CD14-positive monocyte (primary cell): ENCODE measurements around the gene CTCFL. TPM values are rescaled to one million over a fixed set of nuclear protein-coding genes. Genes with fewer than 3 reads are reported as not detected.

Experiments used
- DNase-seq, 3 donors: peaks; one replicate each; pipeline ENCODE4 v3.0.0-alpha.2; 2011 to 2022
- H2AFZ ChIP-seq: 2 replicates; pipeline ENCODE4 v1.6.0; 2012; ENCODE audit warnings: mild to moderate bottlenecking, low read depth, low read length, inconsistent platforms; ENCODE audit not compliant: insufficient read depth, poor library complexity, severe bottlenecking
- H3K27ac ChIP-seq, 2 donors: 1 replicate in 1 of 2; 2 replicates in 1 of 2; pipeline ENCODE4 v1.5.1; 2012 to 2013; ENCODE audit warnings: low read length in 2 of 2, control low read depth in 1 of 2, inconsistent platforms in 1 of 2, low read depth in 1 of 2, mild to moderate bottlenecking in 1 of 2
- H3K27me3 ChIP-seq, 2 donors: one replicate each; pipeline versions ENCODE4 v1.6.0 to v1.6.1; 2011 to 2013; ENCODE audit warnings: low read length in 2 of 2; ENCODE audit not compliant: control insufficient read depth in 2 of 2, insufficient read depth in 2 of 2
- H3K36me3 ChIP-seq, 2 donors: replicated peaks in 1 of 2; 1 replicate in 1 of 2; 2 replicates in 1 of 2; pipeline versions ENCODE4 v1.5.1 to v1.6.1; 2012 to 2013; ENCODE audit warnings: low read length in 2 of 2, control low read depth in 1 of 2, inconsistent platforms in 1 of 2, mild to moderate bottlenecking in 1 of 2; ENCODE audit not compliant: insufficient read depth in 2 of 2, control insufficient read depth in 1 of 2
- H3K4me1 ChIP-seq, 2 donors: 1 replicate in 1 of 2; 2 replicates in 1 of 2; pipeline versions ENCODE4 v1.5.1 to v1.6.1; 2012 to 2013; ENCODE audit warnings: low read length in 2 of 2, control low read depth in 1 of 2, inconsistent platforms in 1 of 2, mild to moderate bottlenecking in 1 of 2, moderate library complexity in 1 of 2; ENCODE audit not compliant: insufficient read depth in 2 of 2, control insufficient read depth in 1 of 2
- H3K4me2 ChIP-seq: replicated peaks from 2 replicates; pipeline ENCODE3; 2012; ENCODE audit warnings: low read length, moderate library complexity, mild to moderate bottlenecking; ENCODE audit not compliant: poor library complexity, severe bottlenecking; ENCODE audit errors: extremely low read depth
- H3K4me3 ChIP-seq, 3 experiments: fragments of 200-600 bp in 1 of 3; sonication (generic) in 1 of 3; replicated peaks in 1 of 3; 1 replicate in 2 of 3; 2 replicates in 1 of 3; pipeline ENCODE4 v1.5.1; 2011 to 2013; ENCODE audit warnings: low read length in 3 of 3, mild to moderate bottlenecking in 3 of 3, control low read depth in 2 of 3, low read depth in 2 of 3, inconsistent platforms in 1 of 3, moderate library complexity in 1 of 3
- H3K79me2 ChIP-seq: 2 replicates; pipeline ENCODE4 v1.6.0; 2012; ENCODE audit warnings: mild to moderate bottlenecking, control low read depth, inconsistent platforms, low read length, moderate library complexity; ENCODE audit not compliant: insufficient read depth
- H3K9ac ChIP-seq: 2 replicates; pipeline ENCODE4 v1.6.0; 2017; ENCODE audit warnings: low read length, mild to moderate bottlenecking; ENCODE audit not compliant: insufficient read depth, poor library complexity, severe bottlenecking
- H3K9me3 ChIP-seq, 2 donors: replicated peaks in 1 of 2; 1 replicate in 1 of 2; 2 replicates in 1 of 2; pipeline versions ENCODE4 v1.5.1 to v1.6.1; 2012 to 2013; ENCODE audit warnings: low read length in 2 of 2, control low read depth in 1 of 2; ENCODE audit not compliant: control insufficient read depth in 1 of 2, insufficient read depth in 1 of 2
- H4K20me1 ChIP-seq: 2 replicates; pipeline ENCODE4 v1.6.0; 2012; ENCODE audit warnings: mild to moderate bottlenecking, low read length, control low read depth, moderate library complexity; ENCODE audit not compliant: insufficient read depth
- H3K27ac Mint-ChIP-seq, 7 donors: one replicate each; pipeline ENCODE4 v1.8.0; 2020; ENCODE audit warnings: mild to moderate bottlenecking in 7 of 7, mixed read lengths in 7 of 7, moderate library complexity in 6 of 7, inconsistent platforms in 2 of 7
- H3K27me3 Mint-ChIP-seq, 3 donors: one replicate each; pipeline ENCODE4 v1.8.0; 2021 to 2022; ENCODE audit warnings: low read depth in 3 of 3, mild to moderate bottlenecking in 3 of 3, mixed read lengths in 3 of 3, moderate library complexity in 3 of 3, inconsistent platforms in 1 of 3
- H3K36me3 Mint-ChIP-seq, 2 donors: one replicate each; pipeline ENCODE4 v1.8.0; 2020; ENCODE audit warnings: mixed read lengths in 2 of 2, inconsistent platforms in 1 of 2, mild to moderate bottlenecking in 1 of 2
- H3K4me1 Mint-ChIP-seq: one replicate; pipeline ENCODE4 v1.8.0; 2020; ENCODE audit warnings: mild to moderate bottlenecking, mixed read lengths
- H3K4me3 Mint-ChIP-seq, 2 donors: one replicate each; pipeline ENCODE4 v1.8.0; 2020; ENCODE audit warnings: mild to moderate bottlenecking in 2 of 2, mixed read lengths in 2 of 2, moderate library complexity in 1 of 2
- H3K9me3 Mint-ChIP-seq, 7 donors: one replicate each; pipeline ENCODE4 v1.8.0; 2020 to 2022; ENCODE audit warnings: mixed read lengths in 7 of 7, mild to moderate bottlenecking in 6 of 7, moderate library complexity in 6 of 7, inconsistent platforms in 2 of 7
- WGBS: methylation state at CpG from one replicate; pipeline ENCODE4 v1.1.5; 2013; ENCODE audit warnings: missing lambda C conversion rate; ENCODE audit not compliant: insufficient coverage; 5-methylcytosine and 5-hydroxymethylcytosine counted together
- intact Hi-C, 2 donors: fragments of 100-400 bp; cut with micrococcal nuclease; formaldehyde crosslinking; loops; one replicate each; pipeline versions ENCODE4 v1.15.0 to v1.15.1; 2023
- polyA plus RNA-seq, 3 donors: library from polyadenylated mRNA; depleted of rRNA in 1 of 3; unstranded in 2 of 3; stranded (reverse) in 1 of 3; fragments of 300-500 nt in 2 of 3; fragments of >200 nt in 1 of 3; fragmentation: Illumina TruSeq in 2 of 3; gene quantifications; 1 replicate in 2 of 3; 2 replicates in 1 of 3; pipeline ENCODE4 v1.2.3, GENCODE V29; 2012 to 2021
- TF ChIP-seq, protein P1 (sequence below): fragments of 200-600 bp; IDR thresholded peaks from one replicate; pipeline ENCODE4 v1.8.0; 2022; ENCODE audit warnings: antibody characterized with exemption, mild to moderate bottlenecking

The CTCFL gene
- polyA plus RNA-seq, 3 donors = not detected

DNA sequence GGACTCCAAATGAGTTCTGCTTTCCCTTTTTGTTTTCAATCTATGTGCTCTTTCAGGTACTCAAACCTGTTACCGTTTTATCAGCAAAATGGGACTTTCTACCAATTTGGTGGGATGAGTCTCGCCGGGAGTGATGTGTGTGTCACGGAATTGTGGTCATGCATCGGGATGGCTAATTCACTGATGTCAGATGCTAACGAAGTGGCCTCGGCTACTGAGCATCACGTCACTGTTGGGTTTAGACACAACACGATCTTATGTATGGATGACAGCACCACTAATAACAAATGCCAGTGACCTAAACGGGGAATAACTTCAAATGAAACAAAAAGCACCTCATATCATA, 34.3 kb upstream of the CTCFL start:
- Histone ChIP-seq H3K79me2 (no peaks in the 10 kb centered on the region), H3K36me3 (no peaks in the 10 kb centered on the region), H3K9me3 (no peaks in the 10 kb centered on the region), H3K4me3 (no peak overlapping the region), H3K27ac (no peak overlapping the region), H3K27me3 (no peaks in the 10 kb centered on the region), H2AFZ (no peak overlapping the region), H3K4me1 (no peaks in the 10 kb centered on the region), H4K20me1 (no peaks in the 10 kb centered on the region), H3K9ac (no peak overlapping the region), H3K4me2 (no peak overlapping the region)
- TF ChIP-seq, protein P1, sequence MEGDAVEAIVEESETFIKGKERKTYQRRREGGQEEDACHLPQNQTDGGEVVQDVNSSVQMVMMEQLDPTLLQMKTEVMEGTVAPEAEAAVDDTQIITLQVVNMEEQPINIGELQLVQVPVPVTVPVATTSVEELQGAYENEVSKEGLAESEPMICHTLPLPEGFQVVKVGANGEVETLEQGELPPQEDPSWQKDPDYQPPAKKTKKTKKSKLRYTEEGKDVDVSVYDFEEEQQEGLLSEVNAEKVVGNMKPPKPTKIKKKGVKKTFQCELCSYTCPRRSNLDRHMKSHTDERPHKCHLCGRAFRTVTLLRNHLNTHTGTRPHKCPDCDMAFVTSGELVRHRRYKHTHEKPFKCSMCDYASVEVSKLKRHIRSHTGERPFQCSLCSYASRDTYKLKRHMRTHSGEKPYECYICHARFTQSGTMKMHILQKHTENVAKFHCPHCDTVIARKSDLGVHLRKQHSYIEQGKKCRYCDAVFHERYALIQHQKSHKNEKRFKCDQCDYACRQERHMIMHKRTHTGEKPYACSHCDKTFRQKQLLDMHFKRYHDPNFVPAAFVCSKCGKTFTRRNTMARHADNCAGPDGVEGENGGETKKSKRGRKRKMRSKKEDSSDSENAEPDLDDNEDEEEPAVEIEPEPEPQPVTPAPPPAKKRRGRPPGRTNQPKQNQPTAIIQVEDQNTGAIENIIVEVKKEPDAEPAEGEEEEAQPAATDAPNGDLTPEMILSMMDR = no peak
- Mint-ChIP-seq H3K4me3 (no peak overlapping the region), H3K27me3 (peaks cover 10 to 21% (median 11%) of the 10 kb centered on the region in 3 donors), H3K36me3 (no peaks in the 10 kb centered on the region), H3K9me3 (no peaks in the 10 kb centered on the region), H3K4me1 (no peaks in the 10 kb centered on the region), H3K27ac (no peak overlapping the region)
- intact Hi-C loops = no loop called here
- 92% methylated on average over 8 of the region's 10 CpGs for WGBS
- DNase-seq = no peak

DNA sequence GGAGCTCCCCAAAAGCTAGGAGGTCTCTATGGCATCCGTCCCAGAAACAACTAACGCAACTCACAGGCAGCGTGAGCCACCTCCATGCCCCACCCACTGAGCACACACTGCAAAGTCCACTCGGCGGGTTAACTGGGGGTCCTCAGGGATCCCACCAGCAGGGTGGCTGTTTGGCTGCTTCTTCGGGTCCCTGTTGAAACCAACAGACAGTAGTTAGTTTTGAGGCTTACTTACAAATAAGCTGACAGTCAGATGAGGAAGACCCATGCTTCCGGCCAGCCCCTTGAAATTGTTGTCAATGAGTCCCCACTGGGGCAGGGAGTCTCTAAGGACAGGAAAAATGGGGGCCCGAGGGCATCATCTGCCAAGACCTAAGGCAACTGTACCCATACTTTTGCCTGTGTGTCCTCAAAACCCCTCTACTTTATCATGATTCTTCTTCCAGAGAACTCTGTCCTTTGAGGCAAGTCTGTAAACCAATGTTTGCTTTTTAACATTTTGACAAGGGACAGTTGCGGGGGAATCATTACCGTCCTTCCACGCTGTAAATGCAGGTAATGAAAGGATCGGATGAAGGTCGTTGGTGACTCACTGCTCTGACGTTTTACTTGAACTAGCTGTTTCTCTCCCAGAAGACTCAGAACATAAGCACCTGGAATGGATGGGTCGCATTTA, 33.8 kb upstream of the CTCFL start:
- Histone ChIP-seq H3K79me2 (no peaks in the 10 kb centered on the region), H3K4me2 (no peak overlapping the region), H2AFZ (no peak overlapping the region), H3K9ac (no peak overlapping the region), H3K27ac (no peak overlapping the region), H3K4me1 (no peaks in the 10 kb centered on the region), H3K36me3 (no peaks in the 10 kb centered on the region), H3K9me3 (no peaks in the 10 kb centered on the region), H3K27me3 (no peaks in the 10 kb centered on the region), H3K4me3 (no peak overlapping the region), H4K20me1 (no peaks in the 10 kb centered on the region)
- Mint-ChIP-seq H3K27me3 (peaks cover 10 to 25% (median 13%) of the 10 kb centered on the region in 3 donors), H3K4me1 (no peaks in the 10 kb centered on the region), H3K27ac (no peak overlapping the region), H3K36me3 (no peaks in the 10 kb centered on the region), H3K9me3 (no peaks in the 10 kb centered on the region), H3K4me3 (no peak overlapping the region)
- intact Hi-C loops = no loop called here
- TF ChIP-seq, protein P1 = no peak
- no peak for DNase-seq
- WGBS = 86% methylated on average over 11 of the region's 15 CpGs
